Osteoblast (primary cell): ENCODE results near the gene SLC17A8. TPM values are rescaled to one million over a fixed set of nuclear protein-coding genes. Genes with fewer than 3 reads are reported as not detected.
"Not testable (repeated sequence)": the region's sequence is repeated elsewhere in the genome, so short reads cannot be mapped to it uniquely, and the experiment has no call there.

Experiments used
- DNase-seq: peaks from one replicate; pipeline ENCODE4 v3.0.0; 2011; ENCODE audit warnings: low spot score, mixed read lengths; ENCODE audit not compliant: insufficient read length; ENCODE audit errors: missing footprints
- H2AFZ ChIP-seq: 2 replicates; pipeline ENCODE4 v1.6.0; 2011; ENCODE audit warnings: mild to moderate bottlenecking, low read length
- H3K27ac ChIP-seq: 2 replicates; pipeline ENCODE4 v1.5.1; 2011; ENCODE audit warnings: mild to moderate bottlenecking, low read depth, low read length, moderate library complexity
- H3K27me3 ChIP-seq: 2 replicates; pipeline ENCODE4 v1.6.0; 2012; ENCODE audit warnings: mild to moderate bottlenecking, control low read depth, inconsistent platforms, low read length, moderate library complexity; ENCODE audit not compliant: insufficient read depth
- H3K36me3 ChIP-seq: 2 replicates; pipeline ENCODE4 v1.5.1; 2011; ENCODE audit warnings: mild to moderate bottlenecking, low read length, control low read depth, moderate library complexity; ENCODE audit not compliant: insufficient read depth
- H3K4me1 ChIP-seq: 2 replicates; pipeline ENCODE4 v1.5.1; 2011; ENCODE audit warnings: mild to moderate bottlenecking, low read length, control low read depth, moderate library complexity; ENCODE audit not compliant: insufficient read depth
- H3K4me2 ChIP-seq: 2 replicates; pipeline ENCODE4 v1.6.0; 2011; ENCODE audit warnings: mild to moderate bottlenecking, low read length; ENCODE audit not compliant: insufficient read depth
- H3K4me3 ChIP-seq: fragments of 200-600 bp; sonication (generic); 3 replicates; pipeline ENCODE4 v1.5.1; 2012; ENCODE audit warnings: mild to moderate bottlenecking, low read length, inconsistent platforms; ENCODE audit not compliant: insufficient read depth
- H3K79me2 ChIP-seq: 2 replicates; pipeline ENCODE4 v1.6.0; 2012; ENCODE audit warnings: mild to moderate bottlenecking, low read length, control low read depth, inconsistent platforms; ENCODE audit not compliant: insufficient read depth
- H3K9me3 ChIP-seq: 2 replicates; pipeline ENCODE4 v1.5.1; 2011; ENCODE audit warnings: low read depth, low read length, control low read depth
- H4K20me1 ChIP-seq: 2 replicates; pipeline ENCODE4 v1.6.0; 2012; ENCODE audit warnings: mild to moderate bottlenecking, low read length, control low read depth; ENCODE audit not compliant: insufficient read depth
- total RNA-seq: library from RNA; depleted of rRNA; stranded (reverse); fragments of >200 nt; gene quantifications from 2 replicates; pipeline ENCODE4 v1.2.3, GENCODE V29; 2012
- TF ChIP-seq, protein P1 (sequence below): IDR thresholded peaks from 2 replicates; pipeline ENCODE4 v1.5.1; 2011; ENCODE audit warnings: mild to moderate bottlenecking, low read depth, low read length, moderate library complexity; ENCODE audit errors: extremely low read depth

The SLC17A8 gene
- not detected in 2 replicates for total RNA-seq

DNA sequence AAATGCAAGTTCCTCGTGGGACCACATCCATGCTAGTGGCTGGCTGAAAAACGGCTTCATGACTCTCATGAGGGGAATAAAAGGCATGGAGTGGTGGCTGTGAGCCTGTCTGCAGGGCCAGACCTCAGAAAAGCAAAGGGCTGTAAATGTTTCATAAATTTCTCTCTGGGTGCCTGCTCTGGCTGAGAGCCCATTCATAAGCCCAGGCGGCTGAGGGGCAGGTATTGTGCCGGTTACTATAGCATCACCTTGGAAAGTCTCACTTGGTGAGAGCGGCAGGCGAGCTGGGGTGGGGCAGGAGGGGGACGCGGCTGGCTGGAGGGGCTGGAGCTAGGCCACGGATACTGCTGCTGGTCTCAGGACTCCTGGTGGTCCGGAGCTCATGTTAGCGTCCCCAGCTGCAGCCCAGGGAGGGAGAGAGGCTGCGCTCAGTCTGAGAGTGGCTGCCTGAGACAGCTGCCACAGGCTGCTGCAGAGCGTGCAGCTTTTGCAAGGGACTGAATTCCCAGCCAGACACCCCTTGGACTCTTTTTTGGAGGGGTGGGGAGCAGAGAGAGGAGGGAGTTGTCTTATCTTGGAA is at the start of gene SLC17A8:
Gene SLC17A8 (plus strand): TSS at position 431 of the 580 bp plus-strand sequence. CDS start 318 bp downstream, outside the sequence.
- H3K4me3 ChIP-seq, result no peak within 1 kb of the TSS
- H2AFZ ChIP-seq, result no peak within 1 kb of the TSS
- H3K27me3 ChIP-seq, result peaks cover 22% of the 10 kb centered on the region
- no peak for DNase-seq
- no peaks in the 10 kb centered on the region for H3K4me1 ChIP-seq
- H4K20me1 ChIP-seq, result no peaks in the 10 kb centered on the region
- no peak within 1 kb of the TSS for H3K4me2 ChIP-seq
- no peak within 1 kb of the TSS for H3K27ac ChIP-seq
- H3K36me3 ChIP-seq, result no peaks in the 10 kb centered on the region
- H3K79me2 ChIP-seq, result no peaks in the 10 kb centered on the region
- TF ChIP-seq, protein P1, sequence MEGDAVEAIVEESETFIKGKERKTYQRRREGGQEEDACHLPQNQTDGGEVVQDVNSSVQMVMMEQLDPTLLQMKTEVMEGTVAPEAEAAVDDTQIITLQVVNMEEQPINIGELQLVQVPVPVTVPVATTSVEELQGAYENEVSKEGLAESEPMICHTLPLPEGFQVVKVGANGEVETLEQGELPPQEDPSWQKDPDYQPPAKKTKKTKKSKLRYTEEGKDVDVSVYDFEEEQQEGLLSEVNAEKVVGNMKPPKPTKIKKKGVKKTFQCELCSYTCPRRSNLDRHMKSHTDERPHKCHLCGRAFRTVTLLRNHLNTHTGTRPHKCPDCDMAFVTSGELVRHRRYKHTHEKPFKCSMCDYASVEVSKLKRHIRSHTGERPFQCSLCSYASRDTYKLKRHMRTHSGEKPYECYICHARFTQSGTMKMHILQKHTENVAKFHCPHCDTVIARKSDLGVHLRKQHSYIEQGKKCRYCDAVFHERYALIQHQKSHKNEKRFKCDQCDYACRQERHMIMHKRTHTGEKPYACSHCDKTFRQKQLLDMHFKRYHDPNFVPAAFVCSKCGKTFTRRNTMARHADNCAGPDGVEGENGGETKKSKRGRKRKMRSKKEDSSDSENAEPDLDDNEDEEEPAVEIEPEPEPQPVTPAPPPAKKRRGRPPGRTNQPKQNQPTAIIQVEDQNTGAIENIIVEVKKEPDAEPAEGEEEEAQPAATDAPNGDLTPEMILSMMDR, result no peak
- no peaks in the 10 kb centered on the region for H3K9me3 ChIP-seq

DNA sequence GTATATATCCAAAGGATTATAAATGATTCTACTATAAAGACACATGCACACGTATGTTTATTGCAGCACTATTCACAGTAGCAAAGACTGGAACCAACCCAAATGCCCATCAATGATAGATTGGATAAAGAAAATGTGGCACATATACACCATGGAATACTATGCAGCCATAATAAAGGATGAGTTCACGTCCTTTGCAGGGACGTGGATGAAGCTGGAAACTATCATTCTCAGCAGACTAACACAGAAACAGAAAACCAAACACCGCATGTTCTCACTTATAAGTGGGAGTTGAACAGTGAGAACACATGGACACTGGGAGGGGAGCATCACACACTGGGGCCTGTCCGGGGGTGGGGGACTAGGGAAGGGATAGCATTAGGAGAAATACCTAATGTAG is 48.7 kb upstream of the SLC17A8 start:
- not testable (repeated sequence) for H2AFZ ChIP-seq, H3K4me1 ChIP-seq, H3K79me2 ChIP-seq, H3K27ac ChIP-seq, H3K9me3 ChIP-seq, H3K4me2 ChIP-seq, DNase-seq, H3K4me3 ChIP-seq, H4K20me1 ChIP-seq, H3K27me3 ChIP-seq
- peaks cover 19% of the 10 kb centered on the region for H3K36me3 ChIP-seq

DNA sequence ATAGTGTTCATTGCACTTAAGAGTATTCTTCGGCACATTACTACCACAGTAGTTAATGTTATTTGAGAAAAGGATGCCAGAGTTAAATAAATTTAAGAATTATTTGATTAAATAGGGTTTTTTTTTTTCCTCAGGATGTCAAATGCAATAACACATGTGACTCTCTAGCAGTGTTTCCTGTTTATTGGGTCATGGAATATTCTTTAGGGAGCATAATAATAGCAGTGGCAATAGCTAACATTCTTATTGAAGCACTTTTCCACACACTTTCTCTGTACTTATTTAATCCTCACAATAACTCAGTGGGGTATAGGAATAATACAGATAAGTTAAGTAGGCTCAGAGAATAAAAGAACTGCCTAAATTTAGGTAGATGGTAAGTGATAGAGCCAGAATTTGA is 45.6 kb upstream of the SLC17A8 start:
- Histone ChIP-seq H4K20me1 (no peaks in the 10 kb centered on the region), H2AFZ (no peak overlapping the region), H3K4me2 (no peak overlapping the region), H3K4me1 (no peaks in the 10 kb centered on the region), H3K4me3 (no peak overlapping the region), H3K27me3 (no peaks in the 10 kb centered on the region), H3K27ac (no peak overlapping the region), H3K36me3 (peaks cover 36% of the 10 kb centered on the region), H3K9me3 (no peaks in the 10 kb centered on the region), H3K79me2 (no peaks in the 10 kb centered on the region)
- TF ChIP-seq, protein P1, result no peak
- no peak for DNase-seq

DNA sequence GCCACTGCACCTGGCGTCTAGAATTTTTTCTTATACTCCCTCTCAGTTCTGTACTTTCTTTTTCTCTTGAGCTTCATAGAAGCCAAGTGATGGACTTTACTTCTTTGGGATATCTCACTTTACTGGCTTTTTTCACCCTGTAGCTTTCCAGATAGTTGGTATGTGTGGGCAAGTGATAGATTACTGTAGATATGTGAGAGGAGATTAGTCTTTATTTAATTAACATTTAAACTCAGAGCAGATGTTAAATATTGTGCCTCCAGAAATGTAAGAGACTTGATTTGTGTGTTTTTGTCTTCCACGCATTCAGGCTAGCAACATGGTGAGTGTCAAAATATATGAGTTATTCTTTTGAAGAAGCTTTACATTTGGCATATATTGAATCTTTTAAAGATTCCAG is 39.5 kb upstream of the SLC17A8 start:
- TF ChIP-seq, protein P1, result no peak

More for the DNA sequence above, 39.5 kb upstream of the SLC17A8 start:
- Histone ChIP-seq H3K4me2 (no peak overlapping the region), H3K4me3 (no peak overlapping the region), H3K4me1 (no peaks in the 10 kb centered on the region), H2AFZ (no peak overlapping the region), H3K27ac (no peak overlapping the region), H3K9me3 (no peaks in the 10 kb centered on the region), H3K27me3 (no peaks in the 10 kb centered on the region), H4K20me1 (no peaks in the 10 kb centered on the region), H3K36me3 (peaks cover 53% of the 10 kb centered on the region), H3K79me2 (no peaks in the 10 kb centered on the region)
- no peak for DNase-seq
